ENCODE results near the gene RAB40B.

DNA sequence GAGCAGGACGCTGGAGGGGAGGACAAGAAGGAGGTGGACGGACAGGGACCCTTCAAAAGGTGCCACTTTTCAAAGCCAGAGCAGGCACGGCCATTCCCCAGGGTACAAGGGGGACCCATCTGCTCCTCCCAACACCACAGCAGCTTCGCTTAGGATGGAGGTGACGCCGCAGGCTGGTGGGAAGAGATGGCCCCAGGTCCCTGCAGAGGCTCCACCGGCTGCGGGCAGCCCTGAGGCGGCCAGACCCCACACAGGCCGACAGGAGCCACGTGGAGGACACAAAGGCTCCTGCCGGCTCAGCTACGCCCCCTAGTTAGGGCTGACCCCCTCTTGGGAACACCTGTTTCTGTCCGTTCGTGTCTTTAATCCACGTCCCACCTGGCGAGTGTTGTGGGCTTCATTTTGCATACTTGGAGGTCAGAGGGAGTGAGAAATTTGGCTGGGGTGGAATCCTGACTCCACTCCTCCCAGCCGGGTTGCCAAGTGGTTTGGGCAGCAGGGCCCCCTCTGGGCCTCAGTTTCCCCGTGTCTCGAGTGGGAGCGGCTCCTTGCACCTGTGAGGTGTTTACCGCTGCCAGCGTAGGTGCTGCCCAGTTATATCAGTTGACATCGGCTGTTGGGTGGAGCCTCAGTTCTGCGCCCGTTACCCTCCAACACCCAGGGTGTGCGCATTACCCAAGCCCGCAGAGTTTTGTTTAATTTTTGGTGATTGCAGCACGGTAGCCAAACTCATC is 12.2 kb upstream of the RAB40B start:
- TF ChIP-seq, protein P1, sequence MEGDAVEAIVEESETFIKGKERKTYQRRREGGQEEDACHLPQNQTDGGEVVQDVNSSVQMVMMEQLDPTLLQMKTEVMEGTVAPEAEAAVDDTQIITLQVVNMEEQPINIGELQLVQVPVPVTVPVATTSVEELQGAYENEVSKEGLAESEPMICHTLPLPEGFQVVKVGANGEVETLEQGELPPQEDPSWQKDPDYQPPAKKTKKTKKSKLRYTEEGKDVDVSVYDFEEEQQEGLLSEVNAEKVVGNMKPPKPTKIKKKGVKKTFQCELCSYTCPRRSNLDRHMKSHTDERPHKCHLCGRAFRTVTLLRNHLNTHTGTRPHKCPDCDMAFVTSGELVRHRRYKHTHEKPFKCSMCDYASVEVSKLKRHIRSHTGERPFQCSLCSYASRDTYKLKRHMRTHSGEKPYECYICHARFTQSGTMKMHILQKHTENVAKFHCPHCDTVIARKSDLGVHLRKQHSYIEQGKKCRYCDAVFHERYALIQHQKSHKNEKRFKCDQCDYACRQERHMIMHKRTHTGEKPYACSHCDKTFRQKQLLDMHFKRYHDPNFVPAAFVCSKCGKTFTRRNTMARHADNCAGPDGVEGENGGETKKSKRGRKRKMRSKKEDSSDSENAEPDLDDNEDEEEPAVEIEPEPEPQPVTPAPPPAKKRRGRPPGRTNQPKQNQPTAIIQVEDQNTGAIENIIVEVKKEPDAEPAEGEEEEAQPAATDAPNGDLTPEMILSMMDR (IDR thresholded peaks at IDR 0.05; ENCODE audit: low read length), result no peak
- no peak for TF ChIP-seq EZH2phosphoT487 (IDR thresholded peaks at IDR 0.05; ENCODE audit: low read length)
- no peak for TF ChIP-seq EZH2 (optimal IDR thresholded peaks at IDR 0.05; ENCODE audit: low read depth, low read length)
